Erythroblast (primary cell): ENCODE data around the gene SNX5.

Source experiments
- DNase-seq, 2 experiments: peaks; one replicate each; lab custom pipeline; 2025; lab: John Stamatoyannopoulos, UW
- GATA1 ChIP-seq: IDR thresholded peaks from 2 replicates; pipeline ENCODE4 v1.6.1; 2011; ENCODE audit warnings: low read depth, mild to moderate bottlenecking, control low read depth, low read length, moderate library complexity
- POLR2A ChIP-seq: IDR thresholded peaks from 2 replicates; pipeline ENCODE4 v1.6.1; 2011; ENCODE audit warnings: mild to moderate bottlenecking, low read length

Gene SNX5

DNA sequence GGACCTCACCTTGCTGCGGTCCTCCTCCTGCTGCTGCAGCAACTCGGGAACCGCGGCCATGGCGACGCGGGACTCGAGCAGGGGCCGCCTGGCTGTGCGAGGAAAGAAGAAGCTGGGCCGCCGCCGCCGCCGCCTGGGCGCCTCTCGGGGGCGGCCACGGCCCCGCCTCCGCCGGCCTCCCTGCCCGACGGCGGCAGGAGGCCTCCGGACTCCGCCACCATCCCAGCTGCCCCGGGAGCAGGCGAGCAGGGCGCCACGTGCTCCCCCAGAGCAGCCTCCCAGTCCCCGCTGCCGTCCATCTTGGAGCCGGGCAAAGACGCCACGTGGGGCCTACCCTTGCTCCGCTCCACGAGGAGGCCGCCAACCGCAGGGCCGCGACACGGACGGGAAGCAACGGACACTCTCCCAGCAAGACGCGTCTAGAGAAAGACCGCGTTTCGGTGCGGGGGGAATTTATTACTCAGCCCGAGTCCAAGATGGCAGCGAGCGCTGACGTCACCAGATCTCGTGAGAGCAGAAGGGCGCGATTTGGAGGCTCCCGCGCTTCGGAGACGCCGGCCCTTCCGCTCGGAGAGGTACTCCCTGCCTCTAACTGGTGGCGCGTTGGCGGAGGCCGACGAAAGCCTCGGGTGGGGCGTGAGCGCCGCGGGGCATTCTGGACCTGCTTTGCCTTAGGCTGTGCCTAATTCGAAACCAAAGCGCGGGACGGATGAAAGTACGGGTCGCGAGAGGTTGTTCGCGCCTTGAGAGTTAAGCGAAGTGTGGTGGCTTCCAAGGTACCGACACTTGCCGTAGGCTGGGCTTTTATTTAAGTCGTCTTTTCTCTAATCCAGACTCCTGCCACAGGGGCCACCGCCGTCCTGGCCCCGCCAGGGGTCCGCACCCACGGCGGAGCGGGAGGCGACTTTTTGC, at the start of gene SNX5, which contains the start of gene MGME1:
TSS of gene SNX5 (minus strand) at position 429 of the 912 bp plus-strand sequence. CDS start at position 60, 369 bp downstream.
TSS of gene MGME1 (plus strand) at position 653 of the 912 bp plus-strand sequence. CDS start 842 bp downstream, outside the sequence.
- no peak for TF ChIP-seq GATA1
- TF ChIP-seq POLR2A = peak; percentile 96
- peak; percentile 99 to 100 for DNase-seq

DNA sequence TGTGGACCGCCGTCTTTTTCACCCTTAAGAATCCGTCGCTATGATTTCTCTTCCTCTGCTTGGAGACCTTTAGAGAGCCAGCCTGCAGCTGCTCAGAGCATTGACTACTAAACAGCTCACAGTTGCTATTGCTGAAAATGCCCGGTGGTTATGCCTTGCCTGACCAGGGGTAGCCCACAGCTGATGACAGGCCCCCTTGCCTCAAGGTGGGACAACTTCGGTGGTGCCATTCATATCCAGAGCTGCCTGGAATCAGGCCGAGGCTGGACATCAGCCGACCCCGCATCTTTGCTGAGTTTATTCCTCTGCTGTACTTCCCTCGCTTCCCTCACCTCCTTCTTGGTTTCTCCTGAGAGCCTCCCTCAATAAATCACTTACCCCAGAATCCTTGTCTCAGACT, 49.5 kb upstream of the SNX5 start:
- DNase-seq = no peak
- TF ChIP-seq POLR2A = no peak
- TF ChIP-seq GATA1 = no peak

GRCh38 chr20:18016772-18017171, 48.2 kb upstream of the SNX5 start:
- no peak for TF ChIP-seq GATA1

GRCh38 chr20:18014411-18014810, 45.8 kb upstream of the SNX5 start:
- TF ChIP-seq GATA1 = no peak
- no peak for TF ChIP-seq POLR2A
- DNase-seq = no peak

More at GRCh38 chr20:18016772-18017171, 48.2 kb upstream of the SNX5 start:
- no peak for DNase-seq

DNA sequence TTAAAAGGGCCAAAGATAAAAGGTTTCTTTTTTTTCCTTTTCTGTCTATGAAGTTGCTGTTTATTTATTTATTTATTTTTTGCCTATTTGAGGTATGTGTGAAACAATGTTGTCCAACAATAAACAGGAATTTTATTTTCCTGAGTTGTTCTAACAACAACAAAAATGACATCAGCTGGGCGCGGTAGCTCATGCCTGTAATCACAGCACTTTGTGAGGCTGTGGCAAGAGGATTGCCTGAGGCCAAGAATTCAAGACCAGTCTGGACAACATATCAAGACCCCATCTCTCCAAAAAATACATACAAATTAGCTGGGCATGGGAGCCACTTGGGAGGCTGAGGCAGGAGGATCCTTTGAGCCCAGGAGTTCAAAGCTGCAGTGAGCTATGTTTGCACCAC, 44.3 kb upstream of the SNX5 start:
- DNase-seq = no peak
- no peak for TF ChIP-seq GATA1
- TF ChIP-seq POLR2A = no peak

DNA sequence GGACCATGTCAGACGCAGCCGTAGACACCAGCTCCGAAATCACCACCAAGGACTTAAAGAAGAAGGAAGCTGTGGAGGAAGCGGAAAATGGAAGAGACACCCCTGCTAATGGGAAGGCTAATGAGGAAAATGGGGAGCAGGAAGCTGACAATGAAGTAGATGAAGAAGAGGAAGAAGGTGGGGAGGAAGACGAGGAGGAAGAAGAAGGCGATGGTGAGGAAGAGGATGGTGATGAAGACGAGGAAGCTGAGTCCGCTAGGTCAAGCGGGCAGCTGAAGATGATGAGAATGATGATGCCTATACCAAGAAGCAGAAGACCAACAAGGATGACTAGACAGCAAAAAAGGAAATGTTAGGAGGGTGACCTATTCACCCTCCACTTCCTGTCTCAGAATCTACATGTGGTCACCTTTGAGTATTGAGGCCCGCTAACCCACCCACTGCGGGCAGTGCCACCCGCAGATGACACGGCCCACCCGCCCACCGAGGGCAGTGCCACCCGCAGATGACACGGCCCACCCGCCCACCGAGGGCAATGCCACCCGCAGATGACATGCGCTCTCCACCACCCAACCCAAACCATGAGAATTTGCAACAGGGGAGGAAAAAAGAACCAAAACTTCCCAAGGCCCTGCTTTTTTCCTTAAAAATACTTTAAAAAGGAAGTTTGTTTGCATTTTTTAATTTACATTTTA, 43.5 kb upstream of the SNX5 start:
- no peak for DNase-seq
- TF ChIP-seq GATA1 (no peak), POLR2A (no peak)

DNA sequence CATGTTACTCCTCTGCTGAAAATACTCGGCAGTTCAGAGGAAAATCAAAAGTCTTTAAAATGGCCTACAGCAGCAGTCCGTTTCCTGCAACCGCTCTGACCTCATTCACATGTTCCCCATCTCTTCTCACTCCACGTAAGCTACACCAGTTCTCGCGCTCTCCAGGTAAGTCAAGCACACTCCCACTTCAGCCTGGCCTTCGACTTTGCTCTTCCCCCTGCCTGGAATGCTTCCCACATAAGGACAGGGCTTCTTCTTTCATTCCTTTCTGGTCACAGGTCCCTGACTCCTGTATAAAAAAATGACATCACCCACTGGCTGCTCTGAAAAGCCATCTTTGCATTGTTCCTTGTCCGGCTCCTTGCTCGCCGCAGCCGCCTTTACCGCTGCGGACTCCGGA, 42.9 kb upstream of the SNX5 start:
- TF ChIP-seq POLR2A = no peak
- TF ChIP-seq GATA1 = no peak
- no peak for DNase-seq

DNA sequence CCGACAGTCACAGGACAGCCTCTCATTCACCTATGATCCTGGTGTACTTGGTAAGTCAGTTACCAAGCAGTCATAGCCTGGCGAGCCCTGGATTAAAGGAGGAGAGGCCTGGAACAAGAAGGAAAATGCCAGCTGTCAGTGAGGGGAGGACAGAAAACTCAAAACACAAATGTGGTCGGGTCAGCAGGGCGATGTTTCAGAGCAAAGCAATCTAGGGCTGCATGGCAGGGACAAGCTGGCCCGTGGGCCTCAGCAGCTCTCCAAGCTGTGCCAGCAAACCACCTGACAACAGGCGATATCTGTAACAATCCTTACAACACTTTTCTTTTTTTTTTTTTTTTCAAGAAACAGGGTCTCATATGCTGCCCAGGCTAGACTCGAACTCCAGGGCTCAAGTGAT, 40.5 kb upstream of the SNX5 start:
- TF ChIP-seq GATA1 (no peak), POLR2A (no peak)
- no peak for DNase-seq

DNA sequence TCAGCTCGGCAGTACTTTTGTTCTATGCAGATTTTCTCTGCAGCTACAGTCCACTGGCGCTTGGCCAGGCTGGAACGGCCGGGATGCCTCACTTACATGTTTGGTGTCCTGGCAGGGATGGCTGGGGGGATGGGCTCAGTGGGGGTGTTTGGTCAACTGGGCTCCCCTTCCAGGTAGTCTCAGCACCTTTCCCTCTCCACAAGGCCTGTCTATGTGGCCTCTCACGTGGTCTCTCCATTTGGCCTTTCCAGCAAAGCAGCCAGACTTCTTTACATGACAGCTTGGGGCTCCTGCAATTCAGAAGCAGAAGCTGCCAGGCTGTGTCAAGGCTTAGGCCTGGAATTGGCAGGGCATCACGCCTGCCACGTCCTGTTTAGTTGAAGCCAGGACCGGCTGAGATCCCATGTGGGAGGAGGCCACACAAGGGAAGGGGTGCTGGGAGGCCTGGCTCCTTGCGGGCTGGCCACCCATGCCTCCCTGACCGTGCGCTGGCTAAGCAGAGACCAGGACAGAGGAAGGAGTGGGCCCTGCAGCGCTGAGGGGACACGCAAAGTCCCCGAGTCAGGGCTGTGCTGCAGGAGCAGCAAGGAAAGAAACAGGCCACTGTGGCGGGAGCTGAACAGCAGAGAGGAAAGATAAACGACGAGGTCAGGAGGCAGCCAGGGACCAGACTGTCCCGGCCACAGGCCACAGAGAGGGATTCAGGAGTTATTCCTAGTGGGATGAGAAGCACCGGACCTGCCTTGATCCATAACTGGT, 39.1 kb upstream of the SNX5 start:
- TF ChIP-seq GATA1 = no peak
- TF ChIP-seq POLR2A = no peak
- no peak for DNase-seq

DNA sequence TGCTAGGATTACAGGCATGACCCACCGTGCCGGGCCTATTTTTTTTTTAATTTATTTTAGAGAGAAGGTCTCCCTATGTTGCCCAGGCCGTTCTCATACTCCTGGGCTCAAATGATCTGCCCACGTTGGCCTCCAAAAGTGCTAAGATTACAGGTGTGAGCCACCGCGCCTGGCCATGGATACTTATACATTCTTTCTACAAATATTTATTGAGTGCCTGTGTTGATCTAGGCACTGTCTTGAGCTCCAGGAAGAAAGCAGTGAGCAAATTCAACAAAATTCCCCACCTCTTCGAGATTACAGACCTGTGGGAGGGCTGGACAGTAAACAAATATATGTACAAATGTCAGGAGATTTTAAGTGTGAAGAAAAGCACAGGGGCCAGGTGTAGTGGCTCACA, 38.1 kb upstream of the SNX5 start:
- TF ChIP-seq GATA1 (no peak), POLR2A (no peak)
- DNase-seq = no peak

GRCh38 chr20:18005990-18006364, 37.4 kb upstream of the SNX5 start:
- TF ChIP-seq GATA1 (no peak), POLR2A (no peak)
- no peak for DNase-seq

DNA sequence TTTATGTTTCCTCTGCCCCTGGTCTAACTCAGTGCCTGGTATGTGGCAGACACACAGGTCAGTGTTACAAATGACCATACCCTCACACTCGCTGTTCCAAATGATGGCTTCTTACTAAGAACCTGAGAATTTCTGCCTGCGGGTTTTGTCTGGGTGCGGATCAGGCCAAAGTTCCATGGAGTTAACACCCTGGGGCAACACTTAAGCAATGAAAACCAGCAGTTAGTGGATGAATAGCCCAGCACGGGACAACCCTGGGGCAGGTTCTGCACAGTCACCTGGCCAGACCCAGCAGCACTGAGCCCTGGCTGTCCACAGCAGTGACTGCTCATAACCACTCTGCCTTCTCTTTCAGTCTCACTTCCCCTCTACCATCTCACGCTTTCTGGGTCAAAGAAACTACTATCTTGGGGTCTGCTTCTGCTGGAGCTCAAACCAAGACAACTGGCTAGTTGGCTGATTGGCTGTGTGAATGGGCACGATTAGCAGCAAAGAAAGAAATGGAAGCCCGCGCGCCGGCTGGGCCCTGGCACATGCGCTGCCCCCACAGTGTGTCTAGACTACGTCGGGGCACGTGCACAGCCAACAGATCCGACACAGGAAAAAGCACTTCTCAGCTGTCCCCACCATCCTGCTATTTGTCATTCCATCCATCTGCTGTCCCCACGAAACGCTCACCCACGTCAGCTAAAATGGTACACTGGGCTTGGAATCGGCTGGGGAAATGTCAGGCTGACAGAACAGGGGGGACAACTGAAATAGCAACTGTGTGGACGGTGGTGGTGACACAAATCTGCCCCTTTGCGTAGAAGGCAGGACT, 36.8 kb upstream of the SNX5 start:
- no peak for DNase-seq
- TF ChIP-seq GATA1 = no peak
- TF ChIP-seq POLR2A = no peak
